Caco-2 (cell line): ENCODE results near the gene DPH2. TPM values are rescaled to one million over a fixed set of nuclear protein-coding genes. Genes with fewer than 3 reads are reported as not detected.

ENCODE experiments used
- BruUV-seq: library from RNA; stranded (reverse); fragments of 400-500 nt; replicated peaks from 2 replicates; lab custom pipeline; 2021; lab: Mats Ljungman, UMichigan
- CTCF ChIA-PET: fragments of 300-600 bp; sonication (Branson Sonifier 250); formaldehyde crosslinking; loops from one replicate; lab custom pipeline; 2022; ENCODE audit warnings: antibody characterized with exemption; lab: Charles Lee
- POLR2A ChIA-PET: fragments of 300-600 bp; sonication (Branson Sonifier 250); formaldehyde crosslinking; loops from one replicate; lab custom pipeline; 2022; ENCODE audit warnings: antibody characterized with exemption; lab: Charles Lee
- DNase-seq, 2 experiments: peaks; one replicate each; pipeline versions ENCODE4 v3.0.0 to v3.0.0-alpha.2; 2020 to 2022
- H3K27me3 ChIP-seq: replicated peaks from 2 replicates; pipeline ENCODE4 v1.6.0; 2011; ENCODE audit warnings: low read length; ENCODE audit not compliant: control insufficient read depth, insufficient read depth
- H3K36me3 ChIP-seq: 2 replicates; pipeline ENCODE4 v1.5.1; 2011; ENCODE audit warnings: low read length; ENCODE audit not compliant: control insufficient read depth, insufficient read depth
- H3K4me1 ChIP-seq: fragments of 250-450 bp; sonication (Bioruptor Pico); 2 replicates; pipeline ENCODE4 v1.5.1; 2020; ENCODE audit warnings: mild to moderate bottlenecking
- H3K4me3 ChIP-seq: 2 replicates; pipeline ENCODE4 v1.5.1; 2011; ENCODE audit warnings: low read depth, mild to moderate bottlenecking, control low read depth, low read length
- H3K9me3 ChIP-seq: fragments of 250-450 bp; sonication (Bioruptor Pico); 2 replicates; pipeline ENCODE4 v1.5.1; 2020; ENCODE audit warnings: mild to moderate bottlenecking, moderate library complexity
- H3K27ac Mint-ChIP-seq: one replicate; pipeline ENCODE4 v1.8.0; 2022; ENCODE audit warnings: mixed read lengths; ENCODE audit not compliant: unreplicated experiment
- H3K27me3 Mint-ChIP-seq: one replicate; pipeline ENCODE4 v1.8.0; 2022; ENCODE audit warnings: mixed read lengths; ENCODE audit not compliant: insufficient read depth, unreplicated experiment
- H3K36me3 Mint-ChIP-seq: one replicate; pipeline ENCODE4 v1.8.0; 2022; ENCODE audit warnings: mild to moderate bottlenecking, mixed read lengths; ENCODE audit not compliant: insufficient read depth, unreplicated experiment
- H3K4me1 Mint-ChIP-seq: one replicate; pipeline ENCODE4 v1.8.0; 2022; ENCODE audit warnings: low read depth, mixed read lengths; ENCODE audit not compliant: unreplicated experiment
- H3K4me3 Mint-ChIP-seq: one replicate; pipeline ENCODE4 v1.8.0; 2022; ENCODE audit warnings: mild to moderate bottlenecking, moderate library complexity, mixed read lengths; ENCODE audit not compliant: unreplicated experiment
- H3K9me3 Mint-ChIP-seq: one replicate; pipeline ENCODE4 v1.8.0; 2022; ENCODE audit warnings: mixed read lengths; ENCODE audit not compliant: unreplicated experiment
- CTCF ChIP-seq, 2 experiments: fragments of 200-600 bp in 1 of 2; IDR thresholded peaks; 1 replicate in 1 of 2; 2 replicates in 1 of 2; pipeline versions ENCODE4 v1.5.1 to v1.8.0; 2011 to 2022; ENCODE audit warnings: antibody characterized with exemption in 1 of 2, control low read depth in 1 of 2, inconsistent platforms in 1 of 2, low read depth in 1 of 2, low read length in 1 of 2, mild to moderate bottlenecking in 1 of 2, moderate library complexity in 1 of 2; ENCODE audit not compliant: insufficient read depth in 1 of 2, severe bottlenecking in 1 of 2, unreplicated experiment in 1 of 2
- intact Hi-C: fragments of 100-400 bp; cut with micrococcal nuclease; formaldehyde crosslinking; loops from one replicate; pipeline ENCODE4 v1.10.0; 2022; ENCODE audit not compliant: unreplicated experiment
- total RNA-seq: library from RNA; stranded (reverse); gene quantifications from 2 replicates; pipeline ENCODE4 v1.2.3, GENCODE V29; 2022

The DPH2 gene
- total RNA-seq, 1 experiment from 2014 or later = 29.0 TPM

DNA sequence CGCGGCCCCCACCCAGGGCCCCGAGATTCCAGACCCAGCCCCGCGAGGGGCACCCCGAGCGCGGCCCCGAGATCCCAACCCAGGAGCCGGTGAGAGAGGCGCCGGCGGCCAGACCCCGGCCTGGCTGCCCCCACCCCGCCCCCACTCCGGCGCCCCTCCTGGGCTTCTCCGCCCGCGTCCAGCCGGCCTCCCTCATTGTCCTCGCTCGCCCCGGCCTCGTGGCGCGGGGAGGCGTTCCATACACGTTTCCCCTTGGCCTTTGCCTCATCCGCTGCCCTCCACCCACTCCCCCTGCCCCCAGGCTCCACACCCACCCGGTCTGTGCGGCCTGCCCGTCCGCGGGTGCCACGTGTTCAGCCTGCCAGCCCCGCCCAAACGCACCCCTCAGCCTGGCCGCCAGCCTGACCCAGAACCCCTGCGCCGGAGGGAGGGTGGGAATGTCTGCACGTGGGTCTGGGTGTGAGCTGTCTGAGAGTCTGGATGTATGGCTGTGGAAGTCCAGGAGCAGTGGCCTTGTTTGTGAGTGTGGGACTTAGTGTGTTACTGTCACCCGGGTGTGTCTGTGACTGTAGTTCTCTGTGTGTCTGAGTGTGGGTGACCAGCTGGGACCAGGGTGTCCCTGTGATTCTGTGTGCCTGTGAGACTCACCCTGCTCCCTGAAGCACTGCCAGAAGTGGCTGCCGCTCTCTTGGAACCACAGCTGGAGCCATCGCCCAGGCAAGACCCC lies 9.9 kb downstream of the DPH2 start:
- POLR2A ChIA-PET = no interaction called here
- no peak for TF ChIP-seq CTCF (IDR thresholded peaks at IDR 0.05; ENCODE audit: insufficient read depth in 1 of 2, low read depth in 1 of 2, low read length in 1 of 2, severe bottlenecking in 1 of 2, unreplicated experiment in 1 of 2)

DNA sequence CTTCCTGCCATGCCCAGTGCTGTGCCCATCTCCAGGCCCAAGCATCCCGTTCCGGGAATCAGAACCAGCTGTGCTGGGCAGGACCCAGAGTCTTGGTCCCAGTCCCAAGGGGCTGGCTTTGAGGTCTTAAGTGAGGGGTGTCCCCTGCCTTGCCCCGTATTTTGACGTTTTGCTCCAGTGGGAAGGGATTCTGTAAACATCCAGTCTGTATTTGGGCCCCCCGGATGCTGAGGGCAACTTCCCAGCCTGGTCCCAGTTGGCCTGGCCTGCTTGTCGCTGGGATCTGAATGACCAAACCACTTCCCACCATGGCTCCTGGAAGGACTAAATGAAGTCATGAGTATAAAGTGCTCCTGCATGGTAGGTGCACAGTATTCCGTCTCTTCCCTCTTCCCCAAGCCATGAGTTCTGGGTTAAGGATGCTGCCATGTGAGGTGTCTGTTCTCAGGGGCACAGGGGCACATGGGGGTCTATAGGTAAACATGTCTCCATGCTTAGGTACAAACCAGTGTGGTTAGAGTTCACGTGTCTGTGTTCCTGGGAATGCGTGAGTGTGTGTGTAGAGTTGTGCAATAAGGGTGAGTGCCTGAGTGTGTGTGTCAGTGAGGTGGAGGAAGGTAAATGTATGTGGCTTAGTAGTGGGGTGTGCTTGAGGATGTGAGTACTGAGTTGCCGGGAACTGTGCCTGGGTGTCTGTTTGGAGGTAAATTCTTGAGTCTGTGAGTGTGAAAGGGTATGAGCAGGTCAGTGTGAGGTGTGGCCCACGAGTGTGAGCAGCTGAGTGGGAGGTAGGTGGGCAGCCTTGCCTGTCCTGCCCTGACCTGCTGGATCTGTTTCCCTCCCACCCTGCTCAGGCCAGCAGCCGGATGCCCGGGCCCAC lies 10.7 kb downstream of the DPH2 start:
- ChIA-PET POLR2A (no interaction called here), CTCF (no interaction called here)
- H3K27me3 ChIP-seq = no peaks in the 10 kb centered on the region
- Mint-ChIP-seq H3K4me1 (peaks cover 24% of the 10 kb centered on the region), H3K27me3 (no peaks in the 10 kb centered on the region), H3K36me3 (peaks cover 28% of the 10 kb centered on the region), H3K4me3 (peak overlapping the region; percentile 75), H3K9me3 (no peaks in the 10 kb centered on the region), H3K27ac (peak overlapping the region; percentile 52)
- TF ChIP-seq CTCF (IDR thresholded peaks at IDR 0.05; ENCODE audit: insufficient read depth in 1 of 2, low read depth in 1 of 2, low read length in 1 of 2, severe bottlenecking in 1 of 2, unreplicated experiment in 1 of 2) = no peak
- DNase-seq = no peak
- H3K9me3 ChIP-seq = no peaks in the 10 kb centered on the region
- intact Hi-C loops = no loop called here
- no TSS peak for BruUV-seq
- peaks cover 3% of the 10 kb centered on the region for H3K36me3 ChIP-seq
- peaks cover 21% of the 10 kb centered on the region for H3K4me1 ChIP-seq
- peak overlapping the region; percentile 80 for H3K4me3 ChIP-seq

More for the DNA sequence above, 9.9 kb downstream of the DPH2 start:
- CTCF ChIA-PET = no interaction called here
- Histone ChIP-seq H3K36me3 (peaks cover 3% of the 10 kb centered on the region), H3K4me1 (peaks cover 21% of the 10 kb centered on the region), H3K4me3 (peak overlapping the region; percentile 80), H3K9me3 (no peaks in the 10 kb centered on the region), H3K27me3 (no peaks in the 10 kb centered on the region)
- Mint-ChIP-seq H3K36me3 (peaks cover 36% of the 10 kb centered on the region), H3K27me3 (no peaks in the 10 kb centered on the region), H3K9me3 (no peaks in the 10 kb centered on the region), H3K4me3 (peak overlapping the region; percentile 75), H3K4me1 (peaks cover 24% of the 10 kb centered on the region), H3K27ac (peak overlapping the region; percentile 52)
- DNase-seq = peak; percentile 41 to 49
- intact Hi-C loops = no loop called here
- BruUV-seq = no TSS peak

GRCh38 chr1:43981135-43981491 lies 11.3 kb downstream of the DPH2 start:
- intact Hi-C loops = no loop called here
- Histone ChIP-seq H3K4me1 (peaks cover 21% of the 10 kb centered on the region), H3K4me3 (no peak overlapping the region), H3K36me3 (peaks cover 3% of the 10 kb centered on the region), H3K27me3 (no peaks in the 10 kb centered on the region), H3K9me3 (no peaks in the 10 kb centered on the region)
- Mint-ChIP-seq H3K4me3 (peak overlapping the region; percentile 75), H3K36me3 (peaks cover 33% of the 10 kb centered on the region), H3K9me3 (no peaks in the 10 kb centered on the region), H3K27me3 (no peaks in the 10 kb centered on the region), H3K4me1 (peaks cover 30% of the 10 kb centered on the region), H3K27ac (no peak overlapping the region)
- BruUV-seq = no TSS peak
- DNase-seq = no peak
- ChIA-PET CTCF (no interaction called here), POLR2A (no interaction called here)
- TF ChIP-seq CTCF (IDR thresholded peaks at IDR 0.05; ENCODE audit: insufficient read depth in 1 of 2, low read depth in 1 of 2, low read length in 1 of 2, severe bottlenecking in 1 of 2, unreplicated experiment in 1 of 2) = no peak
